ENCODE measurements around the gene AGBL3. TPM values are rescaled to one million over a fixed set of nuclear protein-coding genes. Genes with fewer than 3 reads are reported as not detected.
"Not testable (repeated sequence)": the region's sequence is repeated elsewhere in the genome, so short reads cannot be mapped to it uniquely, and the experiment has no call there.

Gene AGBL3
- total RNA-seq, 1 experiment from 2014 or later, result 2.1 TPM

- no peak overlapping the region for H3K4me3 Mint-ChIP-seq
- H3K27me3 Mint-ChIP-seq (ENCODE audit: low read depth), result no peaks in the 10 kb centered on the region
- ATAC-seq, result no peak
- H3K9me3 Mint-ChIP-seq, result no peaks in the 10 kb centered on the region
- no peak overlapping the region; the same call in 1 of the 2 replicates for H3K27ac Mint-ChIP-seq
- TF ChIP-seq JUN (CRISPR knock-in tag; IDR thresholded peaks at IDR 0.05) (no peak), MXD4 (CRISPR knock-in tag; IDR thresholded peaks at IDR 0.05; ENCODE audit: borderline replicate concordance) (no peak), OVOL2 (CRISPR knock-in tag; IDR thresholded peaks at IDR 0.05; ENCODE audit: borderline replicate concordance) (no peak), GRHL2 (CRISPR knock-in tag; IDR thresholded peaks at IDR 0.05; ENCODE audit: insufficient replicate concordance, severe bottlenecking) (no peak)
- ChIA-PET POLR2A (no interaction called here), CTCF (interaction anchor here (0.8 kb wide), 1 partner anchor 201 kb away, joined by 3 read pairs; no protein-coding TSS in a partner anchor)
- H3K36me3 Mint-ChIP-seq, result peaks cover 10% of the 10 kb centered on the region
- DNase-seq (ENCODE audit: low spot score), result no peak
- no peaks in the 10 kb centered on the region for H3K4me1 Mint-ChIP-seq
Measured at GRCh38 chr7:134968110-134968509, 18.2 kb upstream of the AGBL3 start.

- POLR2A ChIA-PET; H3K36me3 Mint-ChIP-seq; DNase-seq (ENCODE audit: low spot score); H3K4me3 Mint-ChIP-seq; H3K27ac Mint-ChIP-seq; H3K4me1 Mint-ChIP-seq; ATAC-seq; CTCF ChIA-PET: not testable (repeated sequence)
- H3K9me3 Mint-ChIP-seq, result peaks cover 23% of the 10 kb centered on the region
- H3K27me3 Mint-ChIP-seq (ENCODE audit: low read depth), result peaks cover 35% of the 10 kb centered on the region
Measured at GRCh38 chr7:134981645-134982044, 4.7 kb upstream of the AGBL3 start.

GRCh38 chr7:134985894-134986362 is 380 bp upstream of the AGBL3 start:
- H3K4me3 Mint-ChIP-seq, result peak overlapping the region; percentile 91
- peaks cover 4% of the 10 kb centered on the region; the same call in 1 of the 2 replicates for H3K9me3 Mint-ChIP-seq
- H3K4me1 Mint-ChIP-seq, result peaks cover 12% of the 10 kb centered on the region
- peak overlapping the region; percentile 91 for H3K27ac Mint-ChIP-seq
- CTCF ChIA-PET, result interaction anchor here (0.6 to 2.4 kb wide), 34 partner anchors 10 to 553 kb away, joined by 3 to 11 read pairs (median 4); partner anchors contain the start of genes BPGM, CYREN, STRA8 and WDR91
- POLR2A ChIA-PET, result interaction anchor here (0.6 to 1.4 kb wide), 2 partner anchors 15 to 1620 kb away, joined by 3 read pairs; no protein-coding TSS in a partner anchor
- DNase-seq (ENCODE audit: low spot score), result no peak
- H3K27me3 Mint-ChIP-seq (ENCODE audit: low read depth), result no peaks in the 10 kb centered on the region; the same call in 1 of the 2 replicates
- no peaks in the 10 kb centered on the region; the same call in 1 of the 2 replicates for H3K36me3 Mint-ChIP-seq
- no peak for ATAC-seq
- TF ChIP-seq MAX (CRISPR knock-in tag; IDR thresholded peaks at IDR 0.05) (no peak), RORB (CRISPR knock-in tag; IDR thresholded peaks at IDR 0.05) (no peak), ZNF671 (CRISPR knock-in tag; IDR thresholded peaks at IDR 0.05) (no peak), ZMAT4 (CRISPR knock-in tag; IDR thresholded peaks at IDR 0.05) (no peak), FOXP1 (CRISPR knock-in tag; IDR thresholded peaks at IDR 0.05; ENCODE audit: borderline replicate concordance) (no peak), FOXK1 (CRISPR knock-in tag; IDR thresholded peaks at IDR 0.05) (no peak), NR3C1 (CRISPR knock-in tag; conservative IDR thresholded peaks at IDR 0.05; ENCODE audit: low read depth) (no peak), ARID4B (CRISPR knock-in tag; IDR thresholded peaks at IDR 0.05; ENCODE audit: borderline replicate concordance) (no peak), SP1 (CRISPR knock-in tag; conservative IDR thresholded peaks at IDR 0.05) (no peak), ZNF396 (CRISPR knock-in tag; IDR thresholded peaks at IDR 0.05; ENCODE audit: borderline replicate concordance) (no peak), ZNF263 (CRISPR knock-in tag; IDR thresholded peaks at IDR 0.05; ENCODE audit: low read depth) (no peak), NR2C2 (CRISPR knock-in tag; IDR thresholded peaks at IDR 0.05) (no peak), ATF2 (CRISPR knock-in tag; IDR thresholded peaks at IDR 0.05; ENCODE audit: borderline replicate concordance, low read depth) (no peak), STAT6 (CRISPR knock-in tag; conservative IDR thresholded peaks at IDR 0.05; ENCODE audit: low read depth) (no peak), ZNF281 (CRISPR knock-in tag; IDR thresholded peaks at IDR 0.05) (no peak), SMAD3 (CRISPR knock-in tag; IDR thresholded peaks at IDR 0.05; ENCODE audit: borderline replicate concordance) (no peak)

All from WTC11 (cell line).